ENCODE data around the gene REEP2. TPM values are rescaled to one million over a fixed set of nuclear protein-coding genes. Genes with fewer than 3 reads are reported as not detected.
A peak's percentile ranks its signal among the peaks of the same experiment; 100 is the strongest.

REEP2 gene
- total and polyA plus RNA-seq, 4 donors, result 0.08 to 0.28 (median 0.12) TPM; not detected in 1

DNA sequence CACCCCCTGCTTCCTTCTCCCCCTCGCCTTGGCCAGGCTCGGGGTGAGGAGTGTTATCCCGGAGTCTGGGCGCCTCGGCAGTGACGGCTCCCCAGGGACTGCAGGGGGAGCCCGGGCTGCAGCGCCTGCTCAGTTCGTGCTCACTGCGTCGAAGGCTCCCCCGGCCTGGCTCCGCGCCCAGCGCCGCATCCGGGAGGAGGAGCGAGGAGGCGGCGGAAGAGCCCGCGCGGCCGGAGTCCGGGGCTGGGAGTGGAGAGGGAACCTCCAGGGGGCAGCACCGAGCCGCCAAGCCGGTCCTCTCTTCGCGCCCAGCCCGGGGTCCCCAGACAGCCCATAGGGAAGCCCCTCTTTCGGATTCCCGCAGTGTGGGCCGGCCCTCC is 25.1 kb downstream of the REEP2 start:
- peaks cover 0 to 25% (median 14%) of the 10 kb centered on the region in 4 donors for H3K4me1 ChIP-seq (ENCODE audit: control insufficient read depth in 4 of 4, insufficient read depth in 4 of 4, low read length in 3 of 4)
- no peaks in the 10 kb centered on the region for H3K9me3 ChIP-seq (ENCODE audit: control insufficient read depth in 4 of 4, low read length in 3 of 4)
- peaks cover 2 to 14% (median 13%) of the 10 kb centered on the region in 4 donors for H3K36me3 ChIP-seq (ENCODE audit: control insufficient read depth in 4 of 4, insufficient read depth in 3 of 4, low read depth in 1 of 4, low read length in 3 of 4)
- DNase-seq (ENCODE audit: low spot score), result peak; percentile 94
- peak overlapping the region; percentile 62 to 84 (median 83) for H3K4me3 ChIP-seq (ENCODE audit: low read depth in 1 of 3, low read length in 3 of 3)
- WGBS, result under 1% methylated on average over 34 of the region's 34 CpGs
- H3K27me3 ChIP-seq (ENCODE audit: control insufficient read depth in 4 of 4, insufficient read depth in 4 of 4, low read length in 3 of 4), result no peaks in the 10 kb centered on the region
- peak overlapping the region; percentile 74 to 76 for H3K9ac ChIP-seq (ENCODE audit: low read depth in 1 of 2, low read length in 2 of 2)
- TF ChIP-seq SP1 (IDR thresholded peaks at IDR 0.05), result peak; percentile 37
- no peak for TF ChIP-seq HNF4G (IDR thresholded peaks at IDR 0.05)
- TF ChIP-seq, protein P1, sequence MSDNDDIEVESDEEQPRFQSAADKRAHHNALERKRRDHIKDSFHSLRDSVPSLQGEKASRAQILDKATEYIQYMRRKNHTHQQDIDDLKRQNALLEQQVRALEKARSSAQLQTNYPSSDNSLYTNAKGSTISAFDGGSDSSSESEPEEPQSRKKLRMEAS (IDR thresholded peaks at IDR 0.05), result no peak
- TF ChIP-seq FOXA2 (IDR thresholded peaks at IDR 0.05), result no peak
- no peak for TF ChIP-seq EGR1 (IDR thresholded peaks at IDR 0.05; ENCODE audit: low read depth in 2 of 2)
- TF ChIP-seq TAF1 (conservative IDR thresholded peaks at IDR 0.05), result no peak
- no peak for TF ChIP-seq ZBTB33 (IDR thresholded peaks at IDR 0.05)
- TF ChIP-seq FOXA1 (IDR thresholded peaks at IDR 0.05), result no peak
- TF ChIP-seq RAD21 (IDR thresholded peaks at IDR 0.05), result peak; percentile 73 to 74
- TF ChIP-seq RXRA (IDR thresholded peaks at IDR 0.05), result no peak
- TF ChIP-seq YY1 (IDR thresholded peaks at IDR 0.05), result peak; percentile 2
- peak in 1 of 2 donors; percentile 6 for TF ChIP-seq GABPA (IDR thresholded peaks at IDR 0.05 in 1 of 2, conservative IDR thresholded peaks at IDR 0.05 in 1 of 2)
- no peak for TF ChIP-seq REST (IDR thresholded peaks at IDR 0.05)
- TF ChIP-seq NR2F2 (IDR thresholded peaks at IDR 0.05), result no peak
- TF ChIP-seq, protein P2, sequence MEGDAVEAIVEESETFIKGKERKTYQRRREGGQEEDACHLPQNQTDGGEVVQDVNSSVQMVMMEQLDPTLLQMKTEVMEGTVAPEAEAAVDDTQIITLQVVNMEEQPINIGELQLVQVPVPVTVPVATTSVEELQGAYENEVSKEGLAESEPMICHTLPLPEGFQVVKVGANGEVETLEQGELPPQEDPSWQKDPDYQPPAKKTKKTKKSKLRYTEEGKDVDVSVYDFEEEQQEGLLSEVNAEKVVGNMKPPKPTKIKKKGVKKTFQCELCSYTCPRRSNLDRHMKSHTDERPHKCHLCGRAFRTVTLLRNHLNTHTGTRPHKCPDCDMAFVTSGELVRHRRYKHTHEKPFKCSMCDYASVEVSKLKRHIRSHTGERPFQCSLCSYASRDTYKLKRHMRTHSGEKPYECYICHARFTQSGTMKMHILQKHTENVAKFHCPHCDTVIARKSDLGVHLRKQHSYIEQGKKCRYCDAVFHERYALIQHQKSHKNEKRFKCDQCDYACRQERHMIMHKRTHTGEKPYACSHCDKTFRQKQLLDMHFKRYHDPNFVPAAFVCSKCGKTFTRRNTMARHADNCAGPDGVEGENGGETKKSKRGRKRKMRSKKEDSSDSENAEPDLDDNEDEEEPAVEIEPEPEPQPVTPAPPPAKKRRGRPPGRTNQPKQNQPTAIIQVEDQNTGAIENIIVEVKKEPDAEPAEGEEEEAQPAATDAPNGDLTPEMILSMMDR (IDR thresholded peaks at IDR 0.05; ENCODE audit: low read depth, low read length, missing input control), result peak; percentile 73
- TF ChIP-seq, protein P3, sequence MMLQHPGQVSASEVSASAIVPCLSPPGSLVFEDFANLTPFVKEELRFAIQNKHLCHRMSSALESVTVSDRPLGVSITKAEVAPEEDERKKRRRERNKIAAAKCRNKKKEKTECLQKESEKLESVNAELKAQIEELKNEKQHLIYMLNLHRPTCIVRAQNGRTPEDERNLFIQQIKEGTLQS (IDR thresholded peaks at IDR 0.05), result no peak
- no peak for TF ChIP-seq JUND (IDR thresholded peaks at IDR 0.05)
- TF ChIP-seq HNF4A (conservative IDR thresholded peaks at IDR 0.05), result peak in 1 of 2 donors; percentile 9
- H3K27ac ChIP-seq (ENCODE audit: low read depth in 1 of 2, low read length in 2 of 2), result peak overlapping the region; percentile 94 to 95

Data from liver (tissue), 9 donors.